HG03442 (cell line): ENCODE results near the gene LANCL2.

Experiments
- ATAC-seq: cut with Tn5 transposase; IDR thresholded peaks from one replicate; pipeline ENCODE4 v1.9.1; 2021; ENCODE audit warnings: mild to moderate bottlenecking, moderate library complexity; ENCODE audit not compliant: unreplicated experiment

The LANCL2 gene

GRCh38 chr7:55435466-55435865, 70.3 kb downstream of the LANCL2 start:
- ATAC-seq: no peak

GRCh38 chr7:55436457-55436856, 71.3 kb downstream of the LANCL2 start:
- no peak for ATAC-seq

DNA sequence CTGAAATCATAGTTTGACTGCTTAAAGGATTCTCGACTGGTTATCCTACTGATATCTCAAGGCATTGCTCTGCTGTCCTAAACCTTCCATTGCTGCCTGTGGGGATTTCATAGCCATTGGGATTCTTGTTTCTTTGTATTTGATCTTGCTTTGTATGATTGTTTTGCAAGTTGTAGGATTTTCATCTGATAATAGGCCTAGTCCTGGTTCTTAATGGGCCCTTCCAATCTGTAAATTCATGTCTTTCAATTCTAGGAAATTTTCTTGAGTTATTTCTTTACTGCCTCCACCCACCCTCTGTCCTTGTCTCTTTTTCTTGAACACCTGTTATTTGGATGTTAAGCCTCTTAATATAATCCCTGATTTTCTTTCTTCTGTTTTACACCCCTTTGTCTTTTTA, 72.2 kb downstream of the LANCL2 start:
- ATAC-seq: no peak

DNA sequence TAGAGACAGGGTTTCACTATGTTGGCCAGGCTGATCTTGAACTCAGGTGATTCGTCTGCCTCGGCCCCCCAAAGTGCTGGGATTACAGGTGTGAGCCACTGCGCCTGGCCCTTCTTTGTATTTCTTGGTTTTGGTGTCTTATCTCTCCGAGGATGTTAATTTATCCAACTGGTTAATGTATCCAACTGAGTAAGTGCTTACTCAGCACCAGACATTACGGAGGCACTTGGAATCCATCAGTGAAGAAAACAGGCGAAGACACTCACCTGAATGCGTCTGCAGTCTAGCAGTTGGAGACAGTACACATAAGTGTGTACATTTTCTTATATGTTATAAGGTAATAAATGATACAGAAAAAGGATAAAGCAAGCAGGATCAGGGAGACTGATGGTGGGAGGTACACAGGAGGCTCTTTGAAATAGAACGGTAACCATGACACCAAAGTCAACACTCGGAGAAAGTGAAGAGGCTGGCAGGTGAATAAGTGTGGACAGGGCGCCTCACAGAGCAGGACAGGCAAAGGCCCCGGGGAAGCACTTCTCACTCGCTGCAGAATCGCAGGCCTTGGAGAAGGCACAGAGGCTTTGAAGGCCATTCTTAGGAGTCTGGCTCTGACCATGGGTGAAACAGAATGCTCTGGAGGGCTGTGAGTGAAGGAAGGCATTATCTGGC, 73.1 kb downstream of the LANCL2 start:
- ATAC-seq: no peak

DNA sequence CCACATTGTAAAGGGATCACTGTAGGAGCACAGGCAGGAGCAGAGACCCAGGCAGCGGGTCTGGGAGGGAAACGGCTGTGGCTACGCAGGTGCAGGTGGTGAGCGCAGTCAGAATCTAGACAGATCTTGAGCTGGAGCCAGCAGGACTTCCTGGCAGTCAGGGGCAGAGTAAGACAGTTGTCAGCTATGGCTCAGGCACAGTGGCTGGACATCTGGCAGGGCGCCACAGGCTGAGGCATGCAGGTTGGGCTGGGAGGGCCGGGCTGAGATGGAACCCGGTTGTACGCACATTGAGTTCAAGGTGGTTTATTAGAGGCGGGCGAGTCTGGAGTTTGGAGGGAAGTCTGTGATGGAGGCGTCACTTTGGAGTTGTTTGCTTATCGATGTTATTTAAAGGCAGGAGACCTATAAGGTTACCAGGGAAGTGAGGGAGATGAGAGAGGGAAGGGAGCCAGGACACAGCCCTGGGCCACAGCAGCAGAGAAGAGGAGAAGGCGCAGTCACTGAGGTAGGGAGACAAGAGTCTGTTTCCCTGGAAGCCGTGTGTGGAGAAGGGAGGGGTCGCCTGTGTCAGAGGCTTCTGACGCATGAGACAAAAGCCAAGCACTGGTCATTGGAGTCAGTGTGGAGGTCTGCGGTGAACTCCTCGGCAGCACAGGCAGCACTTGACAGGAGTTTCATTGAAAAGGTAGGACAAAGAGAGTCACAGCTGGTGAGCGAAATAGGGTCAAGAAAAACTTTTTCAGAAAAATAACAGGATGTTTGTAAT, 73.8 kb downstream of the LANCL2 start:
- ATAC-seq: no peak

DNA sequence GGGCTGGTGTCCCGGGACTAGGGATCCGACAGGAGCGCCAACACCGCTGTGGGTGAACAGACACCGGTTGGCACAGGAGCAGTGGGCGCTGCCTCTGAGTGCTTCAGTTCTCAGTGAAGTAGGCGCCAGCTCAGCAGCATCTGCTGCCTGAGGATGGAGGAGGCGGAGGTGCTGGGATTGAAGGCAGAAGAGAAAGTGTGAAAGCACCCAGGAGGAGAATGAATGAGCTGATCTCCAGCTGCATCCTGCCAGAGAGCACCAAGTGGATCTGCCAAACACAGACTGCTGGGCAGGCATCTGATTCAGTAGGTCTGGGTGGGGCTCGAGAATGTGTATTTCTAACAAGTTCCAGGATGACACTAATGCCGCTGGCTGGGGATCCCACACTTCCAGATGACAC, 74.5 kb downstream of the LANCL2 start:
- ATAC-seq: no peak

DNA sequence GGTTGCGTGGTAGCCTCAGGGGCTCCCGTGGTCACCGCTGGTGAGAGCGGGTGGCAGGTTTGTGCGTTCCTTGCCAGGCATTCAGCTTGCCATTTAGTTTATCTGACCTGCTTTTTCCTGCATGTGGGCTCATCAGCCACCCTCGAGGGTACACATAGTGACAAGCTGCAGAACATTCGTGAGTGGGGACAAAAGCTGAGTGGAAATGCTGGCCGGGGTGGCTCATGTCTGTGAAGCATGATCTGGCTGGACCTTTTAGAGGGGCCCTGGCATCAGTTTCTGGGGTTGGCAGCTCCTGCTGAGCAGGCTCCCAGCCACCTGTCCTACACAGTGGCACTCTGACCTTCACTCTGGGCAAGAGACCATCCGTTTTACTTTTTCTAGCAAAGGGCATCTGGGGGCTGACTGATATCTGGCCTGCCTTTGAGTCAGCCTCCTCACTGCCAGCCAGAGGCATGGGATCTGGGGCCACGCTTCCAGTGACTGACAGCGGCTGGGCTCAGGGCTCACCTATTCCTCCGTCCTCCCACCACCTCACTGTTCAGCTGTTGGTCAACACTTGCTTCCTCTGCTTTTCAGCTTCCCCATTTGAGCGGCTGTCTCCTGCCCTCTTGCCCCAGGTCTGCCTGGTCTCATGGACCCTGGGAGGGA, 75.0 kb downstream of the LANCL2 start:
- ATAC-seq: no peak

DNA sequence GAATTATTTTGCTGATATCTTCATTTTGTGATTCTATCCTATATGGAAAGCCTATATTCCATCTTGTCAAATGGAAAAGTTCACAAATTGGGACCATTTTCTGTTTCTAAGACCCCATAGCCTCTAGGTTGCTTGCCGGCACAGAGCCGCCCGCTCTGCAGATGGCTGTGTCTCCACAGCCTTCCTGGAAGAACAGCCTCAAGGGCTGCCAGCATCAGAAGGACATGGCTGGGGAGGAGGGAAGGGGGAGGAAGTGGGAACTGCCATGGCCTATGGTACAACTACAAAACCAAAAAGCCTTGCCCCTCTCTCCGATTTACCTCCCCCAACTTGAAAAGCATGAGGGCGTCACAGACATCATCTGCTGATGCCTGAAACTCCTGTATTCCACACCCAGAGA, 75.9 kb downstream of the LANCL2 start:
- ATAC-seq: no peak

DNA sequence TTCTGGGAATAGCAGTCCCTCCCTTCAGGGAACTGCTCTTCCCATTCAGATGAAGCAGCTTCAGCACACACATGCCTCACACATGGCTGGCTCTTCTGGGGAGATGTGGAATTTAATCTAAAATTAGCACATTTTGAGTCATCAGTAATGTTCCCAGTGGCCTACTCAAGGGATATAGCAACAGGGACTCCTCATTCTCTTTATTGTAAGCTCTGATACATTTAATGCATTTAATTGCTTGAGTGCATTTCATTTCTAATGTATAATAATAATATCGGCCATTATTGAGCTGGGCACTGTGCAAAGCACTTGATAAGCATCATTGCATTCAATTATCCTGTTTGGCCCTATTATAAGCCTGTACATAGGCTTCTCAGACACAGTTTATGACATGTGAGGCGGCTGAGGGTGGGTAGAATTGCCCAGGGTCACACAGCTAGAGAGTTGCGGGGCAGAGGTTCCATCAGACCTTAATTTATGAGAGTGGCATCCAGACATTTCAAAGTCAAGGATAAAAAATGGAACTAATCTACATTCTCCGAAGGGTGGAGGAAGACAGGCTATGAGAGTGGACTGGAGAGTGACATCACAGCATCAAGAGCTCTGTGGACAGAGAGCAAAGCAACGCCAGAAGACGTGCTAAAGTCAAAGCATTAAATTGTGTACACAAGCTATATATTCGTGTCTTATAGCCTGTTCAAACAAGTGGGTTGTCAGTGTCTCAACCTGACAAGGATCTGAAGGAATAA, 76.8 kb downstream of the LANCL2 start:
- ATAC-seq: no peak

DNA sequence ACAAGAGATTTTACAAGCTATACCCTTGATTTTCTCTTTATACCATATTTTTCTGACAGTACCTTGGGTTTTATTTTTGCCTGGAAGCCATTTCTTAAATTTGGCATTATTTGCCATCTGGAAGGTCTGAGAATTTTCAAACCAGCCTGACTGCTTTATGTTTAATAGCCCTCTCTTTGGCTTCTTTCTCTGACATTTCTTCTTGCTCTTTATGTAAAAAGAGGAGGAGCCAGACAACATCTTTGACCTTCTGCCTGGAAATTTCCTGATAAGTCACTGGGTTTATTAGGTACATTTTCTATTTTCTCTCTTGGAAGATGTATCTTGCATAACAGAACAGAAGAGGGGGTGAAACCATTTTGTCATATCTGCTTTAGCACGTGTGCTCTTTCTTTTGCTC, 79.6 kb downstream of the LANCL2 start:
- no peak for ATAC-seq

DNA sequence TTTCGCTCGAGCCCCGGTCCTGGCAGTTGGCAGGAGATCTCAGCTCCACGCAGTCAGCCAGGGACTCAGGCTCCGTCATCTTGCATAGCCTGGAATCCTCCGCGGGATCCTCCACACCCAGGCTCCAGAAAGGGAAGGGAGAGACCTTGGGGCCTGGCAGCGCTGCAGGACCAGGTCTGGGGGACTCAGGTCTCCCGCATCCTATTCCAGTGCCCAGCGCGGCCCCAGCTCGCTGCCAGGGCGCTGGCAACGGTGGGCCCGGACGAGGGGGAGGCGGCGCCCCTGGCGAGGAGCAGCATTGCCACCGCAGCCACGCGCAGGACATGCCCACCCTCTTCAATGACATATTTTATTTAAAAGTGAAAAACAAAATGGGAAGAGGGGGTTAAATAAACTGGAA, 83.4 kb downstream of the LANCL2 start:
- ATAC-seq: no peak

- ATAC-seq: no peak
Measured at GRCh38 chr7:55449205-55449991, 84.3 kb downstream of the LANCL2 start.

DNA sequence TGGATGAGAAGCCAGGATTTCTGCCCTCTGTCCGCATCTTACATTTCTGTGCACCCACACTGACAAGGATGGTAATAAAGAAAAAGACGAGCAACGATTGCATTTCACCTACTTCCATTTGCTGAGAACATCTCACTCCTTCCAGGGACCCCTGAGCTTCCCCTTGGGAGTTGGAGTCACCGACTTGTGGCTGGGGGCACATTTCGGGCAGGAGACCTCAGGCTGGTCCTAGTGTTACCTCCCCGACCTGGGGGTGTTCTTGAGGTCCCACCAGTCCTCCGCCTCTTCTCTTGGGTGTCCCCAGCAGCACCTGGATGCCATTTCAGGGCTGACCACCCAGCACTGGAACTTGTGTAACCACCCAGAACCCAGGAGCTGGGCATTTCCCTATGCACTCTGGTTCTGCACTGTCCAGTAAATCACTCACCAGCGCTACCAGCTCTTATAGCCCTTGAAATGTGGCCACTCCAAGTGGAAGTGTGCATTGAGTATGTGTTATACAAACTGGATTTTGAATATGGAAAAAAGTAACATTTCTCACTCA, 84.9 kb downstream of the LANCL2 start:
- no peak for ATAC-seq

GRCh38 chr7:55452971-55453370, 87.8 kb downstream of the LANCL2 start:
- no peak for ATAC-seq

DNA sequence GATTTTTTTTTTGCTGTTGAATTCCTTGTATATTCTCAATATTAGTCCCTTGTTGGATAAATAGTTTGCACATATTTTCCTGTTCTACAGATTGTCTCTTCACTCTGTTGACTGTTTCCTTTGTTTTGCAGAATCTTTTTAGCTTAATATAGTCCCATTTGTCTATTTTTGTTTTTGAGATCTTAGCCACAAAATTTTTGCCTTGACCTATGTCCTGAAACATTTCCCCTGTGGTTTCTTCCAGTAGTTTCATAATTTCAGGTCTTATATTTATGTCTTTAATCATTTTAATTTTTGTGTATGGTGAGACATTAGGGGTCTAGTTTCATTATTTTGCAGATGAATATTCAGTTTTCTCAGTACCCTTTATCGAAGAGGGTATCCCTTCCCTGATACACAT, 92.7 kb downstream of the LANCL2 start:
- ATAC-seq: no peak

DNA sequence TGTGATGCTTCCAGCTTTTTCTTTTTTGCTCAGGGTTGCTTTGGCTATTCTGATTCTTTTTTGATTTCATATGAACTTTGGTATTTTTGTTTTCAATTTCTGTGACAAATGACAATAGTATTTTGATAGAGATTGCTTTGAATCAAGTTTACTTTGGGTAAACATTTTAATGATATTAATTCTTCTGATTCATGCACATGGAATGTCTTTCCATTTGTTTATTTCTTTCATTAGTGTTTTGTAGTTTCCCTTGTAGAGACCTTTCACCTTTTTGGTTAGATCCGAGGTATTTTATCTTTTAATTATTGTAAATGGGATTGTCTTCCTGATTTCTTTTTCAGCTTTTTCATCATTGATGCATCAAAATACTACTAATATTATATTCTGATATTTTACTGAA, 93.2 kb downstream of the LANCL2 start:
- ATAC-seq: no peak

GRCh38 chr7:55463686-55464262, 98.6 kb downstream of the LANCL2 start:
- ATAC-seq: no peak

DNA sequence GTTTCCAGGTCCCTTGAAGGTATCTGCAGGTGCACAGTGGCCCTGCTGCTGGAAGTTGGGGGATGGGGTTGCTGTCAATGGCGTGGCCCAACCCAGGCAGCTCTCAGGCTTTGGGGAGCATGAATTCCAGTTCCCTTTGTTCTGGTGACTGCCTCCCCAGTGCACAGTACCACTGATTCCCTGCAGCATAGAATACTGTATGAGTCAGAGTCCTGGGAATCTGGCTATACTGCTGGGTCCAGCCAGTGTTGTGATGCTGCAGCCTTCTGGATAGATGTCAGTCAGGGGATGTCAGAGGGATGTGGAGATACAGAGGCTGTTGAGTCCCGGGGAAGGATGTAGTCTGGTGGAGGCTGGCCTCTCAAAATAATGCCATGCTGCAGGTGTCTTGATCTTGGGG, 99.3 kb downstream of the LANCL2 start:
- ATAC-seq: no peak

- ATAC-seq: no peak
Measured at GRCh38 chr7:55465691-55466090, 100.6 kb downstream of the LANCL2 start.

- ATAC-seq: no peak
Measured at GRCh38 chr7:55467047-55467593, 102.0 kb downstream of the LANCL2 start.
